Ascending aorta (tissue), 2 donors: ENCODE measurements around the gene CCDC200. TPM values are rescaled to one million over a fixed set of nuclear protein-coding genes. Genes with fewer than 3 reads are reported as not detected.
A peak's percentile ranks its signal among the peaks of the same experiment; 100 is the strongest.

Experiments used
- DNase-seq, 2 donors: peaks; one replicate each; pipeline ENCODE4 v3.0.0-alpha.2; 2019; ENCODE audit warnings: low spot score in 2 of 2
- H3K27ac ChIP-seq, 2 donors: fragments of 200-600 bp; sonication (generic); one replicate each; pipeline ENCODE4 v1.5.1; 2016 to 2017; ENCODE audit warnings: mild to moderate bottlenecking in 1 of 2
- H3K27me3 ChIP-seq: fragments of 200-600 bp; sonication (generic); one replicate; pipeline ENCODE4 v1.5.1; 2017
- H3K36me3 ChIP-seq, 2 donors: fragments of 200-600 bp; sonication (generic); one replicate each; pipeline ENCODE4 v1.5.1; 2016
- H3K4me1 ChIP-seq, 2 donors: fragments of 200-600 bp; sonication (generic); one replicate each; pipeline ENCODE4 v1.5.1; 2016 to 2017; ENCODE audit warnings: mild to moderate bottlenecking in 1 of 2
- H3K4me3 ChIP-seq, 2 donors: fragments of 200-600 bp; sonication (generic); one replicate each; pipeline ENCODE4 v1.5.1; 2016 to 2017; ENCODE audit warnings: mild to moderate bottlenecking in 1 of 2
- H3K9me3 ChIP-seq, 2 donors: fragments of 200-600 bp; sonication (generic); one replicate each; pipeline ENCODE4 v1.5.1; 2016
- intact Hi-C: fragments of 100-400 bp; cut with DNase I; formaldehyde crosslinking; loops from one replicate; pipeline ENCODE4 v1.15.1; 2023
- total RNA-seq: library from RNA; depleted of rRNA; stranded (reverse); fragments of >200 nt; gene quantifications from one replicate; pipeline ENCODE4 v1.1.0, GENCODE V29; 2016
- TF ChIP-seq, protein P1 (sequence below), 3 experiments: fragments of 200-600 bp in 2 of 3; fragments of 450-650 bp in 1 of 3; sonication (generic) in 2 of 3; IDR thresholded peaks; one replicate each; pipeline ENCODE4 v1.5.1; 2016 to 2019; ENCODE audit warnings: antibody characterized with exemption in 3 of 3, mild to moderate bottlenecking in 1 of 3, moderate library complexity in 1 of 3

The CCDC200 gene
- total RNA-seq, 1 donor from 2014 or later: not detected

DNA sequence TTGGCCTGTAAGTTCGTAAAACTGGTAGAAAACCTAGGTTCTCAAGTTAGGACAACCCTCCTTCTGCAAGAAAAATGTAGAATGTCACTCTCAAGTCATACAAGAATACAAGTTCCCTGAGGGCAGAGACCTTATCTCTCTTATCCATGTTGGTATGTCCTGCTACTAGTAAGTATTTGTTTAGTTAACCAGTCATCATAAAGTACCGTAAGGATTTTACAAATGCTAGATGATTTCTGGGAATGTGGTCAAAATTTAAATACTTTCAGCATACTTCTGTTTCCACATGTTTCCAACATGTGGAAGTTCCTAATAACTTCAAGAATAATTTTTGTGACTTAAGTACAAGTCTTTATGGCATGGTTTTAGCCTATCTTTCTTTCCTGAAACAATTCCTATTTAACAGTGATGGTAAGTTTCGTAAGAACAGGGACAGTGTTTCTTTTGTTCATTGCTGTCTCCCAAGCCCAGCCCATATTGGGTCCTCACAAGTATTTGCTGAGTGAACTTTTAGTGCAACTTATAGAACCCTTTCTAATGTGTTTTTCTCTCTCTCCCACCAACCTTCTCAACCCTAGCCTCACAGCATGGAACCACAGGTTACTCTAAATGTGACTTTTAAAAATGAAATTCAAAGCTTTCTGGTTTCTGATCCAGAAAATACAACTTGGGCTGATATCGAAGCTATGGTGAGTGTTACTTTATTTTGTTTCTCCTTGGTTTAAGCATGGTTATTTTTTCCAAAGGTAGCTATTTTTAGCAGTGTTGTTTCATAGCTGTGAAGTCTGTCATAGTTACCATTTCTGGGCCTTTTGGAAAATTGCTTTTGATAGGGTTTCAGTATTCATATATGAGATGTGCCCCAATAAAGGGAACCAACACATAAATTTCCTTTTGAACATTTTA lies 53.0 kb downstream of the CCDC200 start:
- Histone ChIP-seq H3K27me3 (no peaks in the 10 kb centered on the region), H3K4me1 (peaks cover 0 to 47% of the 10 kb centered on the region in 2 donors), H3K4me3 (peak overlapping the region in 1 of 2 donors; percentile 35), H3K36me3 (peaks cover 31% of the 10 kb centered on the region in 2 donors), H3K9me3 (no peaks in the 10 kb centered on the region), H3K27ac (peak overlapping the region; percentile 71 to 99)
- TF ChIP-seq, protein P1, sequence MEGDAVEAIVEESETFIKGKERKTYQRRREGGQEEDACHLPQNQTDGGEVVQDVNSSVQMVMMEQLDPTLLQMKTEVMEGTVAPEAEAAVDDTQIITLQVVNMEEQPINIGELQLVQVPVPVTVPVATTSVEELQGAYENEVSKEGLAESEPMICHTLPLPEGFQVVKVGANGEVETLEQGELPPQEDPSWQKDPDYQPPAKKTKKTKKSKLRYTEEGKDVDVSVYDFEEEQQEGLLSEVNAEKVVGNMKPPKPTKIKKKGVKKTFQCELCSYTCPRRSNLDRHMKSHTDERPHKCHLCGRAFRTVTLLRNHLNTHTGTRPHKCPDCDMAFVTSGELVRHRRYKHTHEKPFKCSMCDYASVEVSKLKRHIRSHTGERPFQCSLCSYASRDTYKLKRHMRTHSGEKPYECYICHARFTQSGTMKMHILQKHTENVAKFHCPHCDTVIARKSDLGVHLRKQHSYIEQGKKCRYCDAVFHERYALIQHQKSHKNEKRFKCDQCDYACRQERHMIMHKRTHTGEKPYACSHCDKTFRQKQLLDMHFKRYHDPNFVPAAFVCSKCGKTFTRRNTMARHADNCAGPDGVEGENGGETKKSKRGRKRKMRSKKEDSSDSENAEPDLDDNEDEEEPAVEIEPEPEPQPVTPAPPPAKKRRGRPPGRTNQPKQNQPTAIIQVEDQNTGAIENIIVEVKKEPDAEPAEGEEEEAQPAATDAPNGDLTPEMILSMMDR (IDR thresholded peaks at IDR 0.05): no peak
- intact Hi-C loops: no loop called here
- DNase-seq: no peak

DNA sequence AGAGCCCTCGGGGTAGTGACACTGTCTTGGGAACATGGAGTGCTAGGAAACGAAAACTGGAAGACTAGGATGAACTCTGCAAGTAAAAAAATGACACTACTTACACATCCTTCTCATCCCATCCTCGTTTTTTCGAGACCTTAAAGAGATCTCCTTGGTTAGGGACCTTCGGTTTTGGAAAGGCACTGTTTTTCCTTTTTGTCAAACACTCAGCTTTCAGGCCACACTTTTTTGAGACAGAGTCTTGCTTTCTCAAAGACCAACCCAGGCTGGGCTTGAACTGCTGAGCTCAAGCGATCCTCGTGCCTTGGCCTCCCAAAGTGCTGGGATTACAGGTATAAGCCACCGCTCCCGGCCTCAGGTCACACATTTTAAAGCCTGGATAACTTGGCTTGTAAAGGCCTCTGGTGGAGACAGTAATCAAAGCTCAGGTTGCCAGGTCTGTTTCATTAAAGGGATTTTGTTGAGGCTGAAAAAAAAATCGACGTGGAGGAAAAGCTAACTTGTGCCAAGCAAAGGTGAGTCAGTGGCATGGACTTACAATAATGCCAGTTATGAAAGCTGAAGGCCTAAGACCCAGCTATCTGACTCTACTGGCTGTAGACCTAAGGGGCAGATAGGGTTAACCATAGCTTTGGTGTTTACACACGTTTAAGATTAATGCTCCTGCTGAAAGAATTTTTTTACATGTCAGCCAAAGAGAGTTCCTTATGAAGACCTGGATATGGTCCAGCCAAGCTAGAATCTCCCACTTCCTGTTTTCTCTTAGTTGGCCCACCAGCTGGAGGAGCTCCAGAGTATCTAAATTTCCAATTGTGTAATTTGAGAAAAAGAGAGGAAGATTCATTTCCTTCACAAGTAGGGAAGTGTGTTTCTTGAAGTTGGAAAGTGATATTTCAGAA lies 56.6 kb downstream of the CCDC200 start:
- intact Hi-C loops: loop anchor here (1.0 to 2.0 kb wide), 2 partner anchors 79 to 151 kb away; no protein-coding TSS in a partner anchor
- H3K36me3 ChIP-seq: peaks cover 0 to 4% of the 10 kb centered on the region in 2 donors
- H3K9me3 ChIP-seq: no peaks in the 10 kb centered on the region
- H3K27ac ChIP-seq: peak overlapping the region; percentile 97 to 99
- TF ChIP-seq, protein P1 (IDR thresholded peaks at IDR 0.05): peak in 2 of 3 experiments; percentile 11 to 24
- peak overlapping the region; percentile 76 to 82 for H3K4me3 ChIP-seq
- peak in 1 of 2 donors; percentile 70 for DNase-seq
- peaks cover 0 to 50% of the 10 kb centered on the region in 2 donors for H3K4me1 ChIP-seq
- no peaks in the 10 kb centered on the region for H3K27me3 ChIP-seq

Other genes starting within 250 kb of the CCDC200 start
- not detected for gene PTGES3L, start 248.5 kb downstream of the CCDC200 start, total RNA-seq
- gene RUNDC1, start 248.1 kb downstream of the CCDC200 start, total RNA-seq: 10.2 TPM
- gene RPL27, start 230.2 kb downstream of the CCDC200 start, total RNA-seq: 417 TPM
- gene IFI35, start 221.8 kb downstream of the CCDC200 start, total RNA-seq: 45.2 TPM
- 296 TPM for gene VAT1, start 206.2 kb downstream of the CCDC200 start, total RNA-seq
- gene RND2, start 203.4 kb downstream of the CCDC200 start, total RNA-seq: 7.3 TPM
- gene BRCA1, start 103.3 kb downstream of the CCDC200 start, total RNA-seq: 0.85 TPM
- 45.6 TPM for gene NBR1, start 57.4 kb downstream of the CCDC200 start, total RNA-seq
- 18.5 TPM for gene TMEM106A, start 16.7 kb downstream of the CCDC200 start, total RNA-seq
- not detected for gene RNU2-1, start 5.4 kb upstream of the CCDC200 start, total RNA-seq
- gene ARL4D, start 170.4 kb upstream of the CCDC200 start, total RNA-seq: 3.3 TPM